Astrocyte (in vitro differentiated cells and primary cell): ENCODE data around the gene RCOR1. TPM values are rescaled to one million over a fixed set of nuclear protein-coding genes. Genes with fewer than 3 reads are reported as not detected.

Experiments
- DNase-seq: peaks from one replicate; pipeline ENCODE4 v3.0.0-alpha.2; 2010; ENCODE audit warnings: low read depth
- FAIRE-seq: peaks from 2 replicates; lab custom pipeline; 2011; peaks lifted over from hg19 to GRCh38; lab: Jason Lieb, UNC
- H2AFZ ChIP-seq: 2 replicates; pipeline ENCODE4 v1.6.0; 2012; ENCODE audit warnings: low read depth, low read length, inconsistent platforms
- H3K27ac ChIP-seq: 2 replicates; pipeline ENCODE4 v1.5.1; 2011; ENCODE audit warnings: low read depth, low read length, inconsistent platforms
- H3K27me3 ChIP-seq: 2 replicates; pipeline ENCODE4 v1.6.0; 2011; ENCODE audit warnings: low read length, inconsistent platforms; ENCODE audit not compliant: insufficient read depth
- H3K36me3 ChIP-seq: 2 replicates; pipeline ENCODE4 v1.5.1; 2011; ENCODE audit warnings: low read length, inconsistent platforms; ENCODE audit not compliant: insufficient read depth
- H3K4me1 ChIP-seq: 2 replicates; pipeline ENCODE4 v1.5.1; 2011; ENCODE audit warnings: low read length, inconsistent platforms; ENCODE audit not compliant: insufficient read depth
- H3K4me2 ChIP-seq: 2 replicates; pipeline ENCODE4 v1.6.0; 2012; ENCODE audit warnings: low read length, inconsistent platforms
- H3K4me3 ChIP-seq: 2 replicates; pipeline ENCODE4 v1.5.1; 2011; ENCODE audit warnings: low read depth, mild to moderate bottlenecking, low read length, inconsistent platforms; ENCODE audit not compliant: insufficient read depth
- H3K79me2 ChIP-seq: 2 replicates; pipeline ENCODE4 v1.6.0; 2012; ENCODE audit warnings: mild to moderate bottlenecking, low read length, inconsistent platforms; ENCODE audit not compliant: insufficient read depth
- H3K9ac ChIP-seq: 2 replicates; pipeline ENCODE4 v1.6.0; 2012; ENCODE audit warnings: mild to moderate bottlenecking, low read length, inconsistent platforms
- H3K9me3 ChIP-seq: 2 replicates; pipeline ENCODE4 v1.5.1; 2012; ENCODE audit warnings: low read depth, mild to moderate bottlenecking, low read length, inconsistent platforms; ENCODE audit not compliant: insufficient read depth
- H4K20me1 ChIP-seq: 2 replicates; pipeline ENCODE4 v1.6.0; 2012; ENCODE audit warnings: low read length, inconsistent platforms; ENCODE audit not compliant: insufficient read depth
- H3K27ac Mint-ChIP-seq: one replicate; pipeline ENCODE4 v1.8.0; 2021; ENCODE audit warnings: mild to moderate bottlenecking, mixed read lengths; ENCODE audit not compliant: unreplicated experiment
- H3K27me3 Mint-ChIP-seq: one replicate; pipeline ENCODE4 v1.8.0; 2021; ENCODE audit warnings: low read depth, mixed read lengths; ENCODE audit not compliant: unreplicated experiment
- H3K36me3 Mint-ChIP-seq: one replicate; pipeline ENCODE4 v1.8.0; 2021; ENCODE audit warnings: low read depth, mixed read lengths; ENCODE audit not compliant: unreplicated experiment
- H3K4me1 Mint-ChIP-seq: one replicate; pipeline ENCODE4 v1.8.0; 2021; ENCODE audit warnings: low read depth, mixed read lengths; ENCODE audit not compliant: unreplicated experiment
- H3K4me3 Mint-ChIP-seq: one replicate; pipeline ENCODE4 v1.8.0; 2021; ENCODE audit warnings: mild to moderate bottlenecking, moderate library complexity, mixed read lengths; ENCODE audit not compliant: unreplicated experiment
- H3K9me3 Mint-ChIP-seq: one replicate; pipeline ENCODE4 v1.8.0; 2021; ENCODE audit warnings: mild to moderate bottlenecking, mixed read lengths; ENCODE audit not compliant: unreplicated experiment
- CTCF ChIP-seq: IDR thresholded peaks from 2 replicates; pipeline ENCODE4 v1.5.1; 2011; ENCODE audit warnings: low read depth, mild to moderate bottlenecking, inconsistent platforms, low read length, moderate library complexity; ENCODE audit not compliant: insufficient read depth
- EZH2 ChIP-seq: IDR thresholded peaks from 2 replicates; pipeline ENCODE4 v1.6.1; 2012; ENCODE audit warnings: mild to moderate bottlenecking, low read length, inconsistent platforms; ENCODE audit not compliant: insufficient read depth
- total RNA-seq: library from RNA; stranded (reverse); gene quantifications from 2 replicates; pipeline ENCODE4 v1.2.1, GENCODE V29; 2021

RCOR1 gene
- total RNA-seq, 1 donor from 2014 or later: 31.0 TPM

- Mint-ChIP-seq H3K27ac (no peak overlapping the region), H3K4me1 (peaks cover 21% of the 10 kb centered on the region), H3K36me3 (no peaks in the 10 kb centered on the region), H3K27me3 (no peaks in the 10 kb centered on the region), H3K9me3 (no peaks in the 10 kb centered on the region), H3K4me3 (no peak overlapping the region)
- no peak for DNase-seq
- no peak overlapping the region for H2AFZ ChIP-seq
- no peak for TF ChIP-seq EZH2
- TF ChIP-seq CTCF: no peak
- no peak overlapping the region for H3K27ac ChIP-seq
- no peak overlapping the region for H3K4me3 ChIP-seq
- H3K4me2 ChIP-seq: no peak overlapping the region
- H3K9ac ChIP-seq: no peak overlapping the region
- no peaks in the 10 kb centered on the region for H3K36me3 ChIP-seq
- no peaks in the 10 kb centered on the region for H3K9me3 ChIP-seq
- H3K79me2 ChIP-seq: peaks cover 72% of the 10 kb centered on the region
- H4K20me1 ChIP-seq: peaks cover 74% of the 10 kb centered on the region
- no peak for FAIRE-seq
- no peaks in the 10 kb centered on the region for H3K4me1 ChIP-seq
- no peaks in the 10 kb centered on the region for H3K27me3 ChIP-seq
Measured at GRCh38 chr14:102629808-102630350, 37.4 kb downstream of the RCOR1 start.

GRCh38 chr14:102630405-102630804 is 38.0 kb downstream of the RCOR1 start:
- Mint-ChIP-seq H3K27ac (no peak overlapping the region), H3K4me1 (peaks cover 21% of the 10 kb centered on the region), H3K4me3 (no peak overlapping the region), H3K36me3 (no peaks in the 10 kb centered on the region), H3K27me3 (no peaks in the 10 kb centered on the region), H3K9me3 (no peaks in the 10 kb centered on the region)
- DNase-seq (no peak), FAIRE-seq (no peak)
- Histone ChIP-seq H4K20me1 (peaks cover 70% of the 10 kb centered on the region), H3K4me3 (no peak overlapping the region), H3K4me1 (no peaks in the 10 kb centered on the region), H3K27me3 (no peaks in the 10 kb centered on the region), H3K9me3 (no peaks in the 10 kb centered on the region), H3K36me3 (no peaks in the 10 kb centered on the region), H3K79me2 (peaks cover 73% of the 10 kb centered on the region), H3K27ac (no peak overlapping the region), H2AFZ (no peak overlapping the region), H3K4me2 (no peak overlapping the region), H3K9ac (no peak overlapping the region)
- no peak for TF ChIP-seq CTCF
- TF ChIP-seq EZH2: no peak

DNA sequence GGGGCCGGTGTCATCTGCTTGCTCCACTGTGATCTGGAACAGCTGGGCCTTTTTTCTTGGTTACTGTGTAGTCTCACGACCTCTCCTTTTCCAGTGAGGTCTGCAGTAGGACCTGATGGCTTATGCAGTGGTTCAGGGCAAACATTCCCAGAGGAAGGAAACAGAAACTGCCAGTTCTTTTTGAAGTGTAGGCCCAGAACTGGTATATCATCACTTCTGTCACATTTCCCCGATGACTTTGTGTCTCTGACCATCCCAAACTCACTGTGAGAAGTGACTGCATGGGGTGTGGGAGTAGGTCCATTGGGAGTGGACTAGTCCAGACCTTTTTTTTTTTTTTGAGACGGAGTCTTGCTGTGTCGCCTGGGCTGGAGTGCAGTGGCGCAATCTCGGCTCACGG is 38.4 kb downstream of the RCOR1 start:
- no peaks in the 10 kb centered on the region for H3K27me3 Mint-ChIP-seq
- TF ChIP-seq CTCF: no peak
- TF ChIP-seq EZH2: no peak
- Histone ChIP-seq H3K27ac (no peak overlapping the region), H3K36me3 (no peaks in the 10 kb centered on the region), H3K79me2 (peaks cover 73% of the 10 kb centered on the region), H4K20me1 (peaks cover 69% of the 10 kb centered on the region), H3K9ac (no peak overlapping the region), H2AFZ (no peak overlapping the region), H3K9me3 (no peaks in the 10 kb centered on the region), H3K4me3 (no peak overlapping the region), H3K4me2 (no peak overlapping the region), H3K4me1 (no peaks in the 10 kb centered on the region), H3K27me3 (no peaks in the 10 kb centered on the region)
- DNase-seq (no peak), FAIRE-seq (no peak)
- no peak overlapping the region for H3K27ac Mint-ChIP-seq
- peaks cover 21% of the 10 kb centered on the region for H3K4me1 Mint-ChIP-seq
- H3K4me3 Mint-ChIP-seq: no peak overlapping the region
- H3K9me3 Mint-ChIP-seq: no peaks in the 10 kb centered on the region
- H3K36me3 Mint-ChIP-seq: no peaks in the 10 kb centered on the region
